ENCODE data around the gene APEH. TPM values are rescaled to one million over a fixed set of nuclear protein-coding genes. Genes with fewer than 3 reads are reported as not detected.

APEH gene
- total RNA-seq, 1 donor from 2014 or later: 80.8 TPM

DNA sequence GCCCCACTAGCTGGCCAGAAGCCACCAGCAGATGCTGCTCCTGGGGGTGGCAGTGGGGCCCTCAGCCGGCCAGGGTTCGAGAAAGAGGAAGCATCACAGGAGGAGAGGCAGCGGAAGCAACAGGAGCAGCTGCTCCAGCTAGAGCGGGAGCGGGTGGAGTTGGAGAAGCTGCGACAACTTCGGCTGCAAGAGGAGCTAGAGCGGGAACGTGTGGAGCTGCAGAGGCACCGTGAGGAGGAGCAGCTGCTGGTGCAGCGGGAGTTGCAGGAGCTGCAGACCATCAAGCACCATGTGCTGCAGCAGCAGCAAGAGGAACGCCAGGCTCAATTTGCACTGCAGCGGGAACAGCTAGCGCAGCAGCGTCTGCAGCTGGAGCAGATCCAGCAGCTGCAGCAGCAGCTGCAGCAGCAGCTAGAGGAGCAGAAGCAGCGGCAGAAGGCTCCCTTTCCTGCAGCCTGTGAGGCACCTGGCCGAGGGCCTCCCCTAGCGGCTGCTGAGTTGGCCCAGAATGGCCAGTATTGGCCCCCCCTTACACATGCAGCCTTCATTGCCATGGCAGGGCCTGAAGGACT, 17.5 kb upstream of the APEH start:
- H3K9me3 ChIP-seq (ENCODE audit: insufficient read depth, low read depth, low read length): no peaks in the 10 kb centered on the region
- no peak overlapping the region for H3K4me2 ChIP-seq (ENCODE audit: low read length)
- H3K27ac Mint-ChIP-seq (ENCODE audit: unreplicated experiment): no peak overlapping the region
- no peak for FAIRE-seq
- no peaks in the 10 kb centered on the region for H3K79me2 ChIP-seq (ENCODE audit: insufficient read depth, low read length)
- H3K9ac ChIP-seq (ENCODE audit: low read length): no peak overlapping the region
- no peaks in the 10 kb centered on the region for H3K4me1 Mint-ChIP-seq (ENCODE audit: low read depth, unreplicated experiment)
- no peak overlapping the region for H2AFZ ChIP-seq (ENCODE audit: low read depth, low read length)
- H3K4me3 ChIP-seq (ENCODE audit: insufficient read depth, low read depth, low read length): no peak overlapping the region
- no peak overlapping the region for H3K27ac ChIP-seq (ENCODE audit: low read depth, low read length)
- no peaks in the 10 kb centered on the region for H3K36me3 ChIP-seq (ENCODE audit: insufficient read depth, low read length)
- H4K20me1 ChIP-seq (ENCODE audit: insufficient read depth, low read length): no peaks in the 10 kb centered on the region
- peaks cover 2% of the 10 kb centered on the region for H3K36me3 Mint-ChIP-seq (ENCODE audit: low read depth, unreplicated experiment)
- peaks cover 37% of the 10 kb centered on the region for H3K27me3 Mint-ChIP-seq (ENCODE audit: low read depth, unreplicated experiment)
- TF ChIP-seq, protein P1, sequence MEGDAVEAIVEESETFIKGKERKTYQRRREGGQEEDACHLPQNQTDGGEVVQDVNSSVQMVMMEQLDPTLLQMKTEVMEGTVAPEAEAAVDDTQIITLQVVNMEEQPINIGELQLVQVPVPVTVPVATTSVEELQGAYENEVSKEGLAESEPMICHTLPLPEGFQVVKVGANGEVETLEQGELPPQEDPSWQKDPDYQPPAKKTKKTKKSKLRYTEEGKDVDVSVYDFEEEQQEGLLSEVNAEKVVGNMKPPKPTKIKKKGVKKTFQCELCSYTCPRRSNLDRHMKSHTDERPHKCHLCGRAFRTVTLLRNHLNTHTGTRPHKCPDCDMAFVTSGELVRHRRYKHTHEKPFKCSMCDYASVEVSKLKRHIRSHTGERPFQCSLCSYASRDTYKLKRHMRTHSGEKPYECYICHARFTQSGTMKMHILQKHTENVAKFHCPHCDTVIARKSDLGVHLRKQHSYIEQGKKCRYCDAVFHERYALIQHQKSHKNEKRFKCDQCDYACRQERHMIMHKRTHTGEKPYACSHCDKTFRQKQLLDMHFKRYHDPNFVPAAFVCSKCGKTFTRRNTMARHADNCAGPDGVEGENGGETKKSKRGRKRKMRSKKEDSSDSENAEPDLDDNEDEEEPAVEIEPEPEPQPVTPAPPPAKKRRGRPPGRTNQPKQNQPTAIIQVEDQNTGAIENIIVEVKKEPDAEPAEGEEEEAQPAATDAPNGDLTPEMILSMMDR (IDR thresholded peaks at IDR 0.05; ENCODE audit: insufficient read depth, low read depth, low read length): no peak
- TF ChIP-seq EZH2 (IDR thresholded peaks at IDR 0.05; ENCODE audit: insufficient read depth, low read length): no peak
- no peak for DNase-seq (ENCODE audit: low read depth)
- H3K27me3 ChIP-seq (ENCODE audit: insufficient read depth, low read length): peaks cover 2% of the 10 kb centered on the region
- H3K9me3 Mint-ChIP-seq (ENCODE audit: unreplicated experiment): peaks cover 3% of the 10 kb centered on the region
- no peaks in the 10 kb centered on the region for H3K4me1 ChIP-seq (ENCODE audit: insufficient read depth, low read length)
- H3K4me3 Mint-ChIP-seq (ENCODE audit: unreplicated experiment): no peak overlapping the region

DNA sequence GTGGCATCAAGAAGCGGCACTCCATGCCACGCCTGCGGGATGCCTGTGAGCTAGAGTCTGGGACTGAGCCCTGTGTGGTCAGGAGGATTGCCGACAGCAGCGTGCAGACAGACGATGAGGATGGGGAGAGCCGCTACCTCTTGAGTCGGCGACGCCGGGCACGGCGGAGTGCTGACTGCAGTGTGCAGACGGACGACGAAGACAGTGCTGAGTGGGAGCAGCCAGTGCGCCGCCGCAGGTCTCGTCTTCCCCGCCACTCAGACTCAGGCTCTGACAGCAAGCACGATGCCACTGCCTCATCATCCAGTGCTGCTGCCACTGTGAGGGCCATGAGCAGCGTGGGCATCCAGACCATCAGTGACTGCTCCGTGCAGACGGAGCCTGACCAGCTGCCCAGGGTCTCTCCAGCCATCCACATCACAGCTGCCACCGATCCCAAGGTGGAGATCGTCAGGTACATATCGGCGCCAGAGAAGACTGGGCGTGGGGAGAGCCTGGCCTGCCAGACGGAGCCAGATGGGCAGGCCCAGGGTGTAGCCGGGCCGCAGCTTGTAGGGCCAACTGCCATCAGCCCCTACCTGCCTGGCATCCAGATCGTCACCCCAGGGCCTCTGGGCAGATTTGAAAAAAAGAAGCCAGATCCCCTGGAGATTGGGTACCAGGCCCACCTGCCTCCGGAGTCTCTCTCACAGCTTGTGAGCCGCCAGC, 16.8 kb upstream of the APEH start:
- H3K27ac Mint-ChIP-seq (ENCODE audit: unreplicated experiment): no peak overlapping the region
- H3K9me3 Mint-ChIP-seq (ENCODE audit: unreplicated experiment): peaks cover 3% of the 10 kb centered on the region
- FAIRE-seq: no peak

More for the DNA sequence above, 16.8 kb upstream of the APEH start:
- Mint-ChIP-seq H3K4me1 (ENCODE audit: low read depth, unreplicated experiment) (no peaks in the 10 kb centered on the region), H3K27me3 (ENCODE audit: low read depth, unreplicated experiment) (peaks cover 39% of the 10 kb centered on the region), H3K4me3 (ENCODE audit: unreplicated experiment) (no peak overlapping the region), H3K36me3 (ENCODE audit: low read depth, unreplicated experiment) (peaks cover 2% of the 10 kb centered on the region)
- Histone ChIP-seq H3K4me2 (ENCODE audit: low read length) (no peak overlapping the region), H3K27me3 (ENCODE audit: insufficient read depth, low read length) (peaks cover 2% of the 10 kb centered on the region), H2AFZ (ENCODE audit: low read depth, low read length) (no peak overlapping the region), H4K20me1 (ENCODE audit: insufficient read depth, low read length) (no peaks in the 10 kb centered on the region), H3K9ac (ENCODE audit: low read length) (no peak overlapping the region), H3K27ac (ENCODE audit: low read depth, low read length) (no peak overlapping the region), H3K9me3 (ENCODE audit: insufficient read depth, low read depth, low read length) (no peaks in the 10 kb centered on the region), H3K4me3 (ENCODE audit: insufficient read depth, low read depth, low read length) (no peak overlapping the region), H3K79me2 (ENCODE audit: insufficient read depth, low read length) (no peaks in the 10 kb centered on the region), H3K36me3 (ENCODE audit: insufficient read depth, low read length) (no peaks in the 10 kb centered on the region), H3K4me1 (ENCODE audit: insufficient read depth, low read length) (no peaks in the 10 kb centered on the region)
- no peak for TF ChIP-seq EZH2 (IDR thresholded peaks at IDR 0.05; ENCODE audit: insufficient read depth, low read length)
- TF ChIP-seq, protein P1 (IDR thresholded peaks at IDR 0.05; ENCODE audit: insufficient read depth, low read depth, low read length): no peak
- DNase-seq (ENCODE audit: low read depth): no peak

Data from astrocyte (in vitro differentiated cells and primary cell).